ENCODE data around the gene NINJ1. TPM values are rescaled to one million over a fixed set of nuclear protein-coding genes. Genes with fewer than 3 reads are reported as not detected.

NINJ1 gene
- total and polyA plus RNA-seq, 2 of the 8 experiments (the other 6 are each of a cell fraction or from before 2014, with no cell fraction given): 28.2 to 65.6 TPM

DNA sequence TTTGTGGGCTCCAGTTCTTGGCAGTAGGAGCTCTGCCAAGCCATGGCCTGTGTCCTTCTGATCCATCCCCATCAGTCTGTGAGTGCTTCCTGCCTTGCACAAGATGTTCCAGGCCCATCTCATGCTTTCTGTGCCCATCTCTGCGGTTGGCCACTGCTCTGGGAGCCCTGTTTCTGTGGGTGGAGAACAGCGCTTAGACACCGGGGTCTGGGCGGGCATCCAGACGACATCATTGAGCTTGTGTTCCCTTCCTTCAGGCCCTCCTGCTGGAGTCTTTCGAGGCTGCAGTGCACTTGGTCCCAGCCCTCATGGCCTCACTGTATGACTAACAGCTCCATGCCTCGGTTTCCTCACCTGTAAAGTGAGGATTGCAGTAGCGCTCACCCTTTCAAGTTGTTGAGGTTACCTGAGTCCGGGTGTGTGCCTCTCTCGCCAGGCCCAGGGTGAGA lies 52.9 kb downstream of the NINJ1 start:
- Histone ChIP-seq H4K20me1 (replicated peaks in 1 of 2; ENCODE audit: control insufficient read depth in 1 of 2, insufficient read depth in 2 of 2, low read length in 2 of 2) (no peaks in the 10 kb centered on the region), H4K8ac (ENCODE audit: extremely low read depth, insufficient read depth, low read length) (no peak overlapping the region), H3K79me1 (ENCODE audit: low read depth, low read length) (no peaks in the 10 kb centered on the region), H4K5ac (ENCODE audit: insufficient read length, low read depth, low read length) (no peak overlapping the region), H3K4ac (replicated peaks; ENCODE audit: insufficient read length, low read depth, low read length) (no peak overlapping the region), H2BK12ac (ENCODE audit: low read depth, low read length) (no peak overlapping the region), H2AFZ (ENCODE audit: low read length) (no peak overlapping the region), H3K4me1 (replicated peaks in 1 of 4; ENCODE audit: control insufficient read depth in 3 of 4, insufficient read depth in 4 of 4, low read length in 3 of 4) (no peaks in the 10 kb centered on the region; a peak in 1 of 7 replicates), H3K79me2 (ENCODE audit: control insufficient read depth in 1 of 2, insufficient read depth in 2 of 2, low read length in 2 of 2) (no peaks in the 10 kb centered on the region), H3K23me2 (ENCODE audit: low read depth, low read length) (no peaks in the 10 kb centered on the region), H2BK20ac (ENCODE audit: low read length) (no peak overlapping the region), H2AK5ac (ENCODE audit: low read depth, low read length) (0 out of 2 replicates have a peak overlapping the region, but pooled peaks have one; percentile 53), H3K9ac (replicated peaks in 1 of 4; ENCODE audit: extremely low read depth in 1 of 4, low read depth in 3 of 4, low read length in 3 of 4) (no peak overlapping the region), H3K14ac (ENCODE audit: insufficient read length) (no peak overlapping the region), H3K9me3 (ENCODE audit: insufficient read depth in 2 of 2, low read depth in 1 of 2, low read length in 1 of 2) (peaks cover 4% of the 10 kb centered on the region in 2 experiments; a peak in 1 of 4 replicates), H2BK120ac (replicated peaks; ENCODE audit: low read depth, low read length) (no peak overlapping the region), H3K23ac (ENCODE audit: insufficient read length) (no peak overlapping the region), H3K56ac (replicated peaks; ENCODE audit: insufficient read length, low read depth, low read length) (no peak overlapping the region), H2BK5ac (ENCODE audit: low read depth, low read length) (no peak overlapping the region), H3K27ac (ENCODE audit: low read depth, low read length) (no peak overlapping the region), H2BK15ac (ENCODE audit: low read length) (no peak overlapping the region), H4K91ac (replicated peaks; ENCODE audit: insufficient read length, low read length) (no peak overlapping the region), H3K36me3 (ENCODE audit: control insufficient read depth in 2 of 4, insufficient read depth in 4 of 4, low read length in 3 of 4) (no peaks in the 10 kb centered on the region), H3K4me2 (ENCODE audit: insufficient read depth in 1 of 2, low read depth in 2 of 2, low read length in 2 of 2) (no peak overlapping the region), H3K4me3 (ENCODE audit: extremely low read depth in 1 of 4, insufficient read depth in 2 of 4, low read depth in 3 of 4, low read length in 4 of 4) (no peak overlapping the region), H3K27me3 (replicated peaks in 1 of 4; ENCODE audit: control insufficient read depth in 3 of 4, extremely low read depth in 1 of 4, insufficient read depth in 3 of 4, low read length in 3 of 4) (no peaks in the 10 kb centered on the region), H3K18ac (ENCODE audit: extremely low read depth, low read length) (no peak overlapping the region)
- FAIRE-seq (no peak), DNase-seq (ENCODE audit: low read depth in 1 of 2, low spot score in 2 of 2) (no peak)
- 90% methylated on average over 10 of the region's 10 CpGs; no CpG with 5 or more reads in 1 of the 2 experiments for WGBS, 2 experiments (ENCODE audit: extremely low coverage in 1 of 2, insufficient coverage in 1 of 2, insufficient read length in 1 of 2, insufficient replicate concordance in 2 of 2, low coverage in 1 of 2, low lambda C conversion rate in 2 of 2, missing lambda C conversion rate in 1 of 2)
- ChIA-PET POLR2A (ENCODE audit: partially characterized antibody) (no interaction called here), CTCF (ENCODE audit: partially characterized antibody) (interaction anchor here (0.7 to 1.6 kb wide), 4 partner anchors 9 to 78 kb away, joined by 3 to 13 read pairs (median 3); no protein-coding TSS in a partner anchor)
- no peak for TF ChIP-seq NANOG (IDR thresholded peaks at IDR 0.05; ENCODE audit: insufficient read depth, low read depth, low read length, poor library complexity, severe bottlenecking)
- TF ChIP-seq RBBP5 (IDR thresholded peaks at IDR 0.05; ENCODE audit: borderline replicate concordance, low read depth, low read length): no peak

Data from H1 (cell line).